Loucy (cell line): ENCODE measurements around the gene FAM187B.

ENCODE experiments used
- EZH2phosphoT487 ChIP-seq: fragments of 200-600 bp; IDR thresholded peaks from 2 replicates; pipeline ENCODE4 v1.6.1; 2018; ENCODE audit warnings: antibody characterized with exemption, mild to moderate bottlenecking, moderate library complexity, borderline replicate concordance
- TF ChIP-seq, protein P1 (sequence below): fragments of 200-600 bp; sonication (generic); conservative IDR thresholded peaks from 2 replicates; pipeline ENCODE4 v1.5.1; 2014; ENCODE audit warnings: mild to moderate bottlenecking, antibody characterized with exemption, low read length

DNA sequence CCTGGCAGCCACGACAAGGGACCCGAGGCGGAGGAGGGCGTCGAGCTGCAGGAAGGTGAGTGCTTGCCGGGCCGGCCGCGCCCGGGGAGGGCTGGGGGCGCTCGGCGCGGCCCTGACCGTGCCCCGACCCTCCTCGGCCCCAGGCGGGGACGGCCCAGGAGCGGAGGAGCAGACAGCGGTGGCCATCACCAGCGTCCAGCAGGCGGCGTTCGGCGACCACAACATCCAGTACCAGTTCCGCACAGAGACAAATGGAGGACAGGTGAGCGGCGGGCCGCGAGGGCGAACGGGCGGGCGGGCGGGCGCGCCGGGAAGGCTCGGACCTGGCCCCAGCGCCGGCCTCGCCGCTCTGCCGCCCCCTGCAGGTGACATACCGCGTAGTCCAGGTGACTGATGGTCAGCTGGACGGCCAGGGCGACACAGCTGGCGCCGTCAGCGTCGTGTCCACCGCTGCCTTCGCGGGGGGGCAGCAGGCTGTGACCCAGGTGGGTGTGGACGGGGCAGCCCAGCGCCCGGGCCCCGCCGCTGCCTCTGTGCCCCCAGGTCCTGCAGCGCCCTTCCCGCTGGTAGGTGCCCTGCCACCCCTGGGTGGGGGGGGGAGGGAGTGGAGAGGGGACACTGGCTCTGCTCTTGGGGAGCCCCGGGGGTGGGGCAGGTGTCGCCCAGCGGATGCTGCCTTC, 41.0 kb upstream of the FAM187B start:
- TF ChIP-seq EZH2phosphoT487, result no peak
- TF ChIP-seq, protein P1, sequence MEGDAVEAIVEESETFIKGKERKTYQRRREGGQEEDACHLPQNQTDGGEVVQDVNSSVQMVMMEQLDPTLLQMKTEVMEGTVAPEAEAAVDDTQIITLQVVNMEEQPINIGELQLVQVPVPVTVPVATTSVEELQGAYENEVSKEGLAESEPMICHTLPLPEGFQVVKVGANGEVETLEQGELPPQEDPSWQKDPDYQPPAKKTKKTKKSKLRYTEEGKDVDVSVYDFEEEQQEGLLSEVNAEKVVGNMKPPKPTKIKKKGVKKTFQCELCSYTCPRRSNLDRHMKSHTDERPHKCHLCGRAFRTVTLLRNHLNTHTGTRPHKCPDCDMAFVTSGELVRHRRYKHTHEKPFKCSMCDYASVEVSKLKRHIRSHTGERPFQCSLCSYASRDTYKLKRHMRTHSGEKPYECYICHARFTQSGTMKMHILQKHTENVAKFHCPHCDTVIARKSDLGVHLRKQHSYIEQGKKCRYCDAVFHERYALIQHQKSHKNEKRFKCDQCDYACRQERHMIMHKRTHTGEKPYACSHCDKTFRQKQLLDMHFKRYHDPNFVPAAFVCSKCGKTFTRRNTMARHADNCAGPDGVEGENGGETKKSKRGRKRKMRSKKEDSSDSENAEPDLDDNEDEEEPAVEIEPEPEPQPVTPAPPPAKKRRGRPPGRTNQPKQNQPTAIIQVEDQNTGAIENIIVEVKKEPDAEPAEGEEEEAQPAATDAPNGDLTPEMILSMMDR, result peak; percentile 57
